ENCODE measurements around the gene DNAJC1. TPM values are rescaled to one million over a fixed set of nuclear protein-coding genes. Genes with fewer than 3 reads are reported as not detected.

DNAJC1 gene
- total RNA-seq, 1 donor from 2014 or later = 40.0 TPM

- no peaks in the 10 kb centered on the region for H3K9me3 ChIP-seq
- no peaks in the 10 kb centered on the region for H3K27me3 ChIP-seq
- H3K27ac ChIP-seq = no peak overlapping the region
- peaks cover 13% of the 10 kb centered on the region for H3K4me1 ChIP-seq
- no peak for DNase-seq (ENCODE audit: extremely low spot score in 2 of 2)
- intact Hi-C loops (cut with DNase I) = loop anchor here (10.0 kb wide), 1 partner anchor 338 kb away; the partner anchor contains the start of gene SPAG6
- no peak for TF ChIP-seq POLR2A (IDR thresholded peaks at IDR 0.05)
- no peak for TF ChIP-seq CTCF (IDR thresholded peaks at IDR 0.05)
- no peak for TF ChIP-seq POLR2AphosphoS5 (IDR thresholded peaks at IDR 0.05; ENCODE audit: insufficient read depth in 1 of 2, low read depth in 1 of 2)
- no peak overlapping the region for H3K4me3 ChIP-seq
- H3K36me3 ChIP-seq = no peaks in the 10 kb centered on the region
Observed at GRCh38 chr10:22006379-22006884, 2.9 kb upstream of the DNAJC1 start.

- no peaks in the 10 kb centered on the region for H3K9me3 ChIP-seq
- TF ChIP-seq CTCF (IDR thresholded peaks at IDR 0.05) (no peak), POLR2AphosphoS5 (IDR thresholded peaks at IDR 0.05; ENCODE audit: insufficient read depth in 1 of 2, low read depth in 1 of 2) (no peak), POLR2A (IDR thresholded peaks at IDR 0.05) (no peak)
- H3K4me1 ChIP-seq = peaks cover 19% of the 10 kb centered on the region
- no peaks in the 10 kb centered on the region for H3K27me3 ChIP-seq
- H3K27ac ChIP-seq = no peak overlapping the region
- H3K4me3 ChIP-seq = no peak overlapping the region
- DNase-seq (ENCODE audit: extremely low spot score in 2 of 2) = no peak
- intact Hi-C loops (cut with DNase I) = loop anchor here (10.0 kb wide), 1 partner anchor 339 kb away; the partner anchor contains the start of gene SPAG6
- H3K36me3 ChIP-seq = no peaks in the 10 kb centered on the region
Observed at GRCh38 chr10:22005763-22006162, 2.2 kb upstream of the DNAJC1 start.

GRCh38 chr10:22003964-22004281 is 393 bp upstream of the DNAJC1 start:
- TF ChIP-seq POLR2A (IDR thresholded peaks at IDR 0.05) = no peak
- no peak for TF ChIP-seq POLR2AphosphoS5 (IDR thresholded peaks at IDR 0.05; ENCODE audit: insufficient read depth in 1 of 2, low read depth in 1 of 2)
- no peak for TF ChIP-seq CTCF (IDR thresholded peaks at IDR 0.05)
- no peaks in the 10 kb centered on the region for H3K36me3 ChIP-seq
- no peaks in the 10 kb centered on the region for H3K9me3 ChIP-seq
- intact Hi-C loops (cut with DNase I) = loop anchor here (1.0 to 10.0 kb wide), 3 partner anchors 312 to 433 kb away; partner anchors contain the start of genes COMMD3 and SPAG6
- H3K4me1 ChIP-seq = peaks cover 23% of the 10 kb centered on the region
- H3K27me3 ChIP-seq = no peaks in the 10 kb centered on the region
- no peak for DNase-seq (ENCODE audit: extremely low spot score in 2 of 2)
- H3K4me3 ChIP-seq = peak overlapping the region; percentile 63 to 85
- H3K27ac ChIP-seq = peak overlapping the region; percentile 93

GRCh38 chr10:22002591-22003176 is 846 bp downstream of the DNAJC1 start:
- peaks cover 23% of the 10 kb centered on the region for H3K4me1 ChIP-seq
- TF ChIP-seq POLR2A (IDR thresholded peaks at IDR 0.05) = no peak
- no peak for TF ChIP-seq CTCF (IDR thresholded peaks at IDR 0.05)
- no peak for TF ChIP-seq POLR2AphosphoS5 (IDR thresholded peaks at IDR 0.05; ENCODE audit: insufficient read depth in 1 of 2, low read depth in 1 of 2)
- intact Hi-C loops (cut with DNase I) = loop anchor here (1.0 to 10.0 kb wide), 3 partner anchors 314 to 435 kb away; partner anchors contain the start of genes COMMD3 and SPAG6

GRCh38 chr10:21995557-21995956 is 8.0 kb downstream of the DNAJC1 start:
- Histone ChIP-seq H3K4me1 (peaks cover 2% of the 10 kb centered on the region), H3K36me3 (no peaks in the 10 kb centered on the region), H3K9me3 (no peaks in the 10 kb centered on the region), H3K27ac (no peak overlapping the region), H3K27me3 (no peaks in the 10 kb centered on the region), H3K4me3 (no peak overlapping the region)
- intact Hi-C loops (cut with DNase I) = no loop called here
- TF ChIP-seq POLR2A (IDR thresholded peaks at IDR 0.05) (no peak), POLR2AphosphoS5 (IDR thresholded peaks at IDR 0.05; ENCODE audit: insufficient read depth in 1 of 2, low read depth in 1 of 2) (no peak), CTCF (IDR thresholded peaks at IDR 0.05) (no peak)
- no peak for DNase-seq (ENCODE audit: extremely low spot score in 2 of 2)

More at GRCh38 chr10:22002591-22003176, 846 bp downstream of the DNAJC1 start:
- peak overlapping the region; percentile 63 to 85 for H3K4me3 ChIP-seq
- H3K27me3 ChIP-seq = no peaks in the 10 kb centered on the region
- no peak for DNase-seq (ENCODE audit: extremely low spot score in 2 of 2)
- H3K9me3 ChIP-seq = no peaks in the 10 kb centered on the region
- H3K27ac ChIP-seq = peak overlapping the region; percentile 93
- H3K36me3 ChIP-seq = no peaks in the 10 kb centered on the region

Data from vagina (tissue), 2 donors.